IMR-90 (cell line): ENCODE data around the gene TMCC1. TPM values are rescaled to one million over a fixed set of nuclear protein-coding genes. Genes with fewer than 3 reads are reported as not detected.

ENCODE experiments used
- ATAC-seq: fragments of 200-7000 bp; cut with Tn5 transposase; 2 replicates; pipeline ENCODE4 v1.9.1; 2020; ENCODE audit warnings: low read depth, mild to moderate bottlenecking, moderate library complexity
- BruUV-seq: library from RNA; stranded (reverse); fragments of 400-500 nt; replicated peaks from 2 replicates; lab custom pipeline; 2021; lab: Mats Ljungman, UMichigan
- CTCF ChIA-PET: fragments of 300-600 bp; formaldehyde crosslinking; extraction: SDS; loops from one replicate; lab custom pipeline; 2021; ENCODE audit warnings: antibody characterized with exemption; lab: Yijun Ruan, JAX
- POLR2A ChIA-PET: fragments of 300-600 bp; sonication (Branson Sonifier 250); formaldehyde crosslinking; loops from one replicate; lab custom pipeline; 2022; ENCODE audit warnings: antibody characterized with exemption; ENCODE audit not compliant: unreplicated experiment; lab: Charles Lee
- DNase-seq: peaks from one replicate; pipeline ENCODE4 v3.0.0; 2013
- H2AFZ ChIP-seq: replicated peaks from 2 replicates; pipeline ENCODE3; 2013; ENCODE audit warnings: low read length, mild to moderate bottlenecking; ENCODE audit not compliant: poor library complexity
- H2AK5ac ChIP-seq: 2 replicates; pipeline ENCODE4 v1.6.1; 2013; ENCODE audit warnings: low read depth, low read length, inconsistent platforms
- H2AK9ac ChIP-seq: replicated peaks from 2 replicates; pipeline ENCODE3; 2013; ENCODE audit warnings: mild to moderate bottlenecking, low read depth, low read length, moderate library complexity; ENCODE audit not compliant: poor library complexity
- H2BK120ac ChIP-seq: 2 replicates; pipeline ENCODE4 v1.6.1; 2013; ENCODE audit warnings: low read depth, low read length, inconsistent platforms
- H2BK15ac ChIP-seq: 3 replicates; pipeline ENCODE4 v1.6.1; 2013; ENCODE audit warnings: low read depth, low read length, inconsistent platforms
- H2BK20ac ChIP-seq: 2 replicates; pipeline ENCODE4 v1.6.1; 2013; ENCODE audit warnings: low read depth, mild to moderate bottlenecking, inconsistent platforms, low read length, moderate library complexity
- H2BK5ac ChIP-seq: 2 replicates; pipeline ENCODE4 v1.6.1; 2013; ENCODE audit warnings: mild to moderate bottlenecking, low read depth, low read length, inconsistent platforms; ENCODE audit not compliant: poor library complexity, severe bottlenecking
- H3K14ac ChIP-seq: replicated peaks from 2 replicates; pipeline ENCODE4 v1.6.1; 2013; ENCODE audit warnings: low read depth, low read length, inconsistent platforms
- H3K18ac ChIP-seq: 2 replicates; pipeline ENCODE4 v1.6.1; 2013; ENCODE audit warnings: low read depth, low read length, control low read depth
- H3K23ac ChIP-seq: 2 replicates; pipeline ENCODE4 v1.6.1; 2013; ENCODE audit warnings: low read depth, low read length, inconsistent platforms
- H3K27ac ChIP-seq: 2 replicates; pipeline ENCODE4 v1.5.1; 2013; ENCODE audit warnings: mild to moderate bottlenecking, control low read depth, low read length; ENCODE audit not compliant: insufficient read depth
- H3K27me3 ChIP-seq: 2 replicates; pipeline ENCODE4 v1.6.1; 2013; ENCODE audit warnings: low read length; ENCODE audit not compliant: control insufficient read depth, insufficient read depth
- H3K36me3 ChIP-seq: 2 replicates; pipeline ENCODE4 v1.6.1; 2013; ENCODE audit warnings: low read length, mixed read lengths; ENCODE audit not compliant: control insufficient read depth, insufficient read depth
- H3K4ac ChIP-seq: 2 replicates; pipeline ENCODE4 v1.6.1; 2013; ENCODE audit warnings: low read depth, low read length, inconsistent platforms
- H3K4me1 ChIP-seq: 2 replicates; pipeline ENCODE4 v1.6.1; 2013; ENCODE audit warnings: low read length, mixed read lengths; ENCODE audit not compliant: control insufficient read depth, insufficient read depth
- H3K4me2 ChIP-seq: 2 replicates; pipeline ENCODE4 v1.6.1; 2013; ENCODE audit warnings: low read depth, mild to moderate bottlenecking, control low read depth, low read length, moderate library complexity
- H3K4me3 ChIP-seq: 2 replicates; pipeline ENCODE4 v1.5.1; 2013; ENCODE audit warnings: low read depth, mild to moderate bottlenecking, control low read depth, low read length, moderate library complexity; ENCODE audit not compliant: insufficient read depth
- H3K56ac ChIP-seq: 2 replicates; pipeline ENCODE4 v1.6.1; 2013; ENCODE audit warnings: low read length, inconsistent platforms; ENCODE audit not compliant: insufficient read depth; ENCODE audit errors: extremely low read depth
- H3K79me1 ChIP-seq, 2 experiments: 2 replicates each; pipeline ENCODE4 v1.6.1; 2013; ENCODE audit warnings: low read length in 2 of 2, inconsistent platforms in 1 of 2, low read depth in 1 of 2
- H3K9ac ChIP-seq: 2 replicates; pipeline ENCODE4 v1.6.1; 2013; ENCODE audit warnings: low read depth, low read length, control low read depth
- H3K9me1 ChIP-seq: 2 replicates; pipeline ENCODE4 v1.6.1; 2013; ENCODE audit warnings: low read length, inconsistent platforms; ENCODE audit not compliant: insufficient read depth
- H3K9me3 ChIP-seq: 2 replicates; pipeline ENCODE4 v1.6.1; 2013; ENCODE audit warnings: low read length; ENCODE audit not compliant: control insufficient read depth, insufficient read depth
- H4K20me1 ChIP-seq: 2 replicates; pipeline ENCODE4 v1.6.1; 2013; ENCODE audit warnings: low read length, inconsistent platforms; ENCODE audit not compliant: insufficient read depth
- H4K5ac ChIP-seq: 2 replicates; pipeline ENCODE4 v1.6.1; 2013; ENCODE audit warnings: mild to moderate bottlenecking, low read depth, low read length, control low read depth
- H4K8ac ChIP-seq, 2 experiments: 2 replicates each; pipeline ENCODE4 v1.6.1; 2013; ENCODE audit warnings: low read depth in 2 of 2, low read length in 2 of 2, control low read depth in 1 of 2, inconsistent platforms in 1 of 2
- H4K91ac ChIP-seq: 2 replicates; pipeline ENCODE4 v1.6.1; 2013; ENCODE audit warnings: low read depth, low read length, inconsistent platforms; ENCODE audit not compliant: insufficient read depth
- BHLHE40 ChIP-seq: fragments of 150-350 bp; IDR thresholded peaks from 2 replicates; pipeline ENCODE4 v1.6.1; 2016; ENCODE audit warnings: mild to moderate bottlenecking, low read depth, low read length
- ELK1 ChIP-seq: fragments of 150-350 bp; IDR thresholded peaks from 2 replicates; pipeline ENCODE4 v1.6.1; 2016; ENCODE audit warnings: low read depth, mild to moderate bottlenecking, low read length, moderate library complexity, borderline replicate concordance
- FOS ChIP-seq: fragments of 150-350 bp; IDR thresholded peaks from 2 replicates; pipeline ENCODE4 v1.6.1; 2016; ENCODE audit warnings: low read depth, low read length
- MAFK ChIP-seq: IDR thresholded peaks from 2 replicates; pipeline ENCODE4 v1.6.1; 2012; ENCODE audit warnings: low read depth, low read length, improper control_type of control experiment
- POLR2A ChIP-seq: IDR thresholded peaks from 2 replicates; pipeline ENCODE4 v1.6.1; 2012; ENCODE audit warnings: mild to moderate bottlenecking, low read depth, low read length
- RFX5 ChIP-seq: IDR thresholded peaks from 2 replicates; pipeline ENCODE4 v1.8.0; 2012; ENCODE audit warnings: low read depth, mild to moderate bottlenecking, low read length, moderate library complexity
- USF2 ChIP-seq: fragments of 150-350 bp; IDR thresholded peaks from 2 replicates; pipeline ENCODE4 v1.6.1; 2017; ENCODE audit warnings: mild to moderate bottlenecking, antibody characterized with exemption, low read length, low read depth
- WGBS, 2 experiments: methylation state at CpG; one replicate each; pipeline versions ENCODE4 v1.1.5 to v1.1.7; 2013; ENCODE audit warnings: missing lambda C conversion rate in 2 of 2; ENCODE audit not compliant: insufficient read length in 1 of 2; ENCODE audit errors: extremely low coverage in 2 of 2; 5-methylcytosine and 5-hydroxymethylcytosine counted together
- dilution Hi-C: fragments of 300-500 bp; cut with HindIII; formaldehyde crosslinking; loops from one replicate; pipeline ENCODE4 v1.14.3; 2018; ENCODE audit warnings: low sequenced_read_pairs; ENCODE audit not compliant: unreplicated experiment
- in situ Hi-C: fragments of 300-500 bp; cut with MboI; formaldehyde crosslinking; loops from 3 replicates; pipeline ENCODE4 v1.14.3; 2019; ENCODE audit warnings: low sequenced_read_pairs, inconsistent platforms, mixed read lengths
- intact Hi-C: fragments of 100-400 bp; cut with micrococcal nuclease; formaldehyde crosslinking; loops from 2 replicates; pipeline ENCODE4 v1.10.0; 2022
- polyA plus RNA-seq, 3 experiments: library from polyadenylated mRNA; depleted of rRNA; stranded (reverse); fragments of >200 nt; gene quantifications; 2 replicates each; pipeline ENCODE4 v1.2.3, GENCODE V29; 2012; ENCODE audit warnings: low replicate concordance in 1 of 3
- total RNA-seq: library from RNA; depleted of rRNA; stranded (reverse); fragments of >200 nt; gene quantifications from 2 replicates; pipeline ENCODE4 v1.2.3, GENCODE V29; 2012

The TMCC1 gene
- total and polyA plus RNA-seq, 2 of the 4 experiments (the other 2 are of a cell fraction) = 5.0 to 7.3 TPM

- no peak for TF ChIP-seq FOS
- no peak for TF ChIP-seq MAFK
- TF ChIP-seq ELK1 = no peak
- TF ChIP-seq USF2 = no peak
- TF ChIP-seq RFX5 = no peak
- no peak for TF ChIP-seq POLR2A
- no peak for TF ChIP-seq BHLHE40
- intact Hi-C loops = no loop called here
- Histone ChIP-seq H2BK5ac (no peak overlapping the region), H3K79me1 (peaks cover 0 to 3% of the 10 kb centered on the region in 2 experiments; a peak in 1 of 4 replicates), H4K20me1 (no peaks in the 10 kb centered on the region; the same call in 1 of the 2 replicates), H4K8ac (no peak overlapping the region), H3K9ac (no peak overlapping the region), H2AK9ac (no peak overlapping the region), H3K4me1 (no peaks in the 10 kb centered on the region), H3K18ac (no peak overlapping the region), H2BK120ac (no peak overlapping the region), H2AFZ (no peak overlapping the region), H3K56ac (no peak overlapping the region), H3K27ac (no peak overlapping the region), H3K9me3 (no peaks in the 10 kb centered on the region), H3K36me3 (peaks cover 9% of the 10 kb centered on the region; the same call in 1 of the 2 replicates), H3K9me1 (peaks cover 2% of the 10 kb centered on the region; the same call in 1 of the 2 replicates), H3K14ac (no peak overlapping the region), H2AK5ac (no peak overlapping the region), H3K23ac (no peak overlapping the region), H4K91ac (no peak overlapping the region), H4K5ac (no peak overlapping the region), H2BK15ac (no peak overlapping the region), H2BK20ac (no peak overlapping the region), H3K4me2 (no peak overlapping the region), H3K4me3 (no peak overlapping the region), H3K27me3 (no peaks in the 10 kb centered on the region), H3K4ac (no peak overlapping the region)
- CTCF ChIA-PET = interaction anchor here (1.0 kb wide), 1 partner anchor 15 kb away, joined by 3 read pairs; no protein-coding TSS in a partner anchor
- DNase-seq (no peak), ATAC-seq (no peak)
- dilution Hi-C loops = no loop called here
- POLR2A ChIA-PET = no interaction called here
- in situ Hi-C loops = no loop called here
- WGBS, 2 experiments = 100% methylated on average over 1 of the region's 2 CpGs; no CpG with 5 or more reads in 1 of the 2 experiments
- no TSS peak for BruUV-seq
These were observed 220.5 kb downstream of the TMCC1 start for GRCh38 chr3:129673012-129673411.
